ENCODE results near the gene CITED1. TPM values are rescaled to one million over a fixed set of nuclear protein-coding genes. Genes with fewer than 3 reads are reported as not detected.

Gene CITED1
- total RNA-seq, 1 donor from 2014 or later, result not detected

DNA sequence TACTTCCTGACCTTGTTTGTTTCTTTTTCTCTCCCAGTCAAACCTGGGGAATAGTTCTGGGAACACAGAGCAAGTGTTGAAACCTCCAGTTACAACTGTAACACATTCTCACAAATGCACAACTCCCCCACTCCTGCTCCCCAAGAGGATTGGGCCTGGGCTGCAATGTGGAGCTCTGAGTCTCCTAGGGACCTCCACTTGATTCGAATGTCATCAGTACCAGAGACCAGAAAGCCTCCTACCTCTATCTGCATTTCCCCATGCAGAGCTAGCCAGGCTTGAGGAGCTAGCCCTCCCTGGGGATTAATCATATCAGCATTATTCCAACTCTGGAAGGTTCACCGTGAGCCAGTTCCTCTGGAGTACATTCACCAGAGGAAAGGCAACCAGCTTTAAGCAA lies 41.7 kb upstream of the CITED1 start:
- TF ChIP-seq, protein P1, sequence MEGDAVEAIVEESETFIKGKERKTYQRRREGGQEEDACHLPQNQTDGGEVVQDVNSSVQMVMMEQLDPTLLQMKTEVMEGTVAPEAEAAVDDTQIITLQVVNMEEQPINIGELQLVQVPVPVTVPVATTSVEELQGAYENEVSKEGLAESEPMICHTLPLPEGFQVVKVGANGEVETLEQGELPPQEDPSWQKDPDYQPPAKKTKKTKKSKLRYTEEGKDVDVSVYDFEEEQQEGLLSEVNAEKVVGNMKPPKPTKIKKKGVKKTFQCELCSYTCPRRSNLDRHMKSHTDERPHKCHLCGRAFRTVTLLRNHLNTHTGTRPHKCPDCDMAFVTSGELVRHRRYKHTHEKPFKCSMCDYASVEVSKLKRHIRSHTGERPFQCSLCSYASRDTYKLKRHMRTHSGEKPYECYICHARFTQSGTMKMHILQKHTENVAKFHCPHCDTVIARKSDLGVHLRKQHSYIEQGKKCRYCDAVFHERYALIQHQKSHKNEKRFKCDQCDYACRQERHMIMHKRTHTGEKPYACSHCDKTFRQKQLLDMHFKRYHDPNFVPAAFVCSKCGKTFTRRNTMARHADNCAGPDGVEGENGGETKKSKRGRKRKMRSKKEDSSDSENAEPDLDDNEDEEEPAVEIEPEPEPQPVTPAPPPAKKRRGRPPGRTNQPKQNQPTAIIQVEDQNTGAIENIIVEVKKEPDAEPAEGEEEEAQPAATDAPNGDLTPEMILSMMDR (IDR thresholded peaks at IDR 0.05; ENCODE audit: insufficient read depth, low read length, poor library complexity, severe bottlenecking), result no peak
- H3K27me3 ChIP-seq (ENCODE audit: control insufficient read depth, insufficient read depth, low read length), result no peaks in the 10 kb centered on the region
- H3K36me3 ChIP-seq (ENCODE audit: control insufficient read depth, insufficient read depth, low read length), result no peaks in the 10 kb centered on the region
- no peak overlapping the region for H3K4me3 ChIP-seq (ENCODE audit: low read depth, low read length)
- DNase-seq (ENCODE audit: low read depth), result no peak

DNA sequence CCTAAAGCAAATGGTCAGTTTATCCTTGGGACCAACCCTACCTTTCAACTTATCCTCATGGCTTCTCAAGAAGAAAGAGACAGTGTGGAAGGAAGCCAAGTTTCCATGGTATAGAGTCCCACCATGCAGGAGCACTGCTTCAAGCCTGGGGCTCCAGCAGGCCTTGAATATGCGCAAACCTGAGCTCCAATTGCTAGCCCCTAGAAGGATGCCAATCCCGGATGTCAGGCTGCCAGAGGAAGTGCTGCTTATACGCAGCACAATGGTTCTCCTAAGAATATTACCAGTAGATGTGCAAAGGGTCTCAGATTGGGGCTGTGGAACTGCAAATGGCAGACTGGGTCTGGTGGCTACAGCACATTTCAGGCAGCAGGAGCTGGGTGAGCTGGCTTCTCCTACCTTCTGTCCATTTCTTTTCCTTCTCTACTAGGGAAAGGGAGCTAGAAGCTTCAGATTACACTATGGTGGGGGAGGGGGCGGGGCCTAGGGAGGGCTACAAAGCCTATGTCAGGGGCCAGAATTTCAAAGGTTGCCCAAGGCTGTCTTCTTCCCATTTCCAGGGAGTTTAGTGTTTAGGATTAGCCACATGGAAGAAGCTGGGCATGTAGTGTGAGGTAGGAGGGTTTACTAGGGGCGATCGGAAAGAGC lies 40.7 kb upstream of the CITED1 start:
- Histone ChIP-seq H3K27me3 (ENCODE audit: control insufficient read depth, insufficient read depth, low read length) (no peaks in the 10 kb centered on the region), H3K4me3 (ENCODE audit: low read depth, low read length) (no peak overlapping the region), H3K36me3 (ENCODE audit: control insufficient read depth, insufficient read depth, low read length) (no peaks in the 10 kb centered on the region)
- TF ChIP-seq, protein P1 (IDR thresholded peaks at IDR 0.05; ENCODE audit: insufficient read depth, low read length, poor library complexity, severe bottlenecking), result no peak
- DNase-seq (ENCODE audit: low read depth), result no peak

DNA sequence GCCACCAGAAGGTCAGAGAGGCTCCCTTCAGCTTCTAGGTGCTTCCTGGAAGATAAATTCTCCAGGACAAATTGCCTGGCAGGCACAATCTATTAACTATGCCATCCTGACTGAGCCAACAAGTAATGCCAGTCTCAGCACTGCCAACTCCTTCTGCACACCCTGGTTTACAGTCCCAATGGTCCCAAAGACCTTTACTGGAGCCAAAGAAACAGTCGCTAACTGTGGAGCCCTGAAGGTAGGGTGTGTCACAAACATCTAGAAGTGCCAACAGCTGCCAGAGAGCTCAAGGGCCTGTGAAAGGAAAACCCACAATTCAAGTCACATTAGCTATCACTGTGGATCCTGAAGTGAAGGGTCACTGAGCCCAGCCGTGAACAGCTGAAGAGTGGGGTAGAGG lies 34.9 kb upstream of the CITED1 start:
- H3K4me3 ChIP-seq (ENCODE audit: low read depth, low read length), result no peak overlapping the region
- no peaks in the 10 kb centered on the region for H3K27me3 ChIP-seq (ENCODE audit: control insufficient read depth, insufficient read depth, low read length)
- TF ChIP-seq, protein P1 (IDR thresholded peaks at IDR 0.05; ENCODE audit: insufficient read depth, low read length, poor library complexity, severe bottlenecking), result no peak
- H3K36me3 ChIP-seq (ENCODE audit: control insufficient read depth, insufficient read depth, low read length), result no peaks in the 10 kb centered on the region
- DNase-seq (ENCODE audit: low read depth), result no peak

DNA sequence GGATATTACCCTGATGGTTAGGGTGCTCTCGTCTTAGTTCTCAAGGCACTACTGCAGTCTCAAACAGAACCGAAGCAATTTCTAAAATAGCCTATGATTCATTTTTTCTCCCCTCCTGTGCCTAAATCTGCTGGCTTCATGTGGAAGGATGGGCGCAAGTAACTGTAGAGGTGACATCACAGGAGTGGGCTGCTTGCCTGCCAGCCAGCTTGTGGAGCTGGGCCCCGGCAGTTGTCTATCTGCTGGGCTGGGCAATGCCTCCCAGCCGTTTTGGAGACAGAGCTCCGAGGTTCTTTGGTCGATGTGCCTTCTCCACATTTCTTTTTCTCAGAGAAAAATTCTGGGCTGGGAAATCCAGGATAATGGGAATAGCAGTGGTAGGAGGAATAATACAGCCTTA lies 34.3 kb upstream of the CITED1 start:
- Histone ChIP-seq H3K4me3 (ENCODE audit: low read depth, low read length) (no peak overlapping the region), H3K27me3 (ENCODE audit: control insufficient read depth, insufficient read depth, low read length) (no peaks in the 10 kb centered on the region), H3K36me3 (ENCODE audit: control insufficient read depth, insufficient read depth, low read length) (no peaks in the 10 kb centered on the region)
- TF ChIP-seq, protein P1 (IDR thresholded peaks at IDR 0.05; ENCODE audit: insufficient read depth, low read length, poor library complexity, severe bottlenecking), result no peak
- DNase-seq (ENCODE audit: low read depth), result no peak

DNA sequence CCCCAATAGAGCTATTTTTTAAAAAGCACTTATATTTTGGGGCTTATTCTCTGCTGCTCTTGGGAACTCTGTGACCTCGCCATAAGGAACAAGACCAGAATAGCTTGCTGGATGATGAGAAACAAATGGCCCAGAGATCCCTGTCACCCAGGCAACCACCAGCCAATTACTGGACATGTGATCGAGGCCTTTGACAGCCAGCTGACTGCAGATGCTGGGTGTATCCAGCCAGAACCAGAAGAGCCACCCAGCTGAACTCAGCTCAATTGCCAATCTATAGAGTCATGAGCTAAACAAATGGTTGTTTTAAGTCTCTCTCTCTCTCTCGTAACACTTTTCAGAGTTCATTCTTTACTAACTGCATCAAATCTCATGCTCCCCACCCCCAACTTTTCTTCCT lies 24.4 kb upstream of the CITED1 start:
- no peak for DNase-seq (ENCODE audit: low read depth)
- no peaks in the 10 kb centered on the region for H3K36me3 ChIP-seq (ENCODE audit: control insufficient read depth, insufficient read depth, low read length)
- TF ChIP-seq, protein P1 (IDR thresholded peaks at IDR 0.05; ENCODE audit: insufficient read depth, low read length, poor library complexity, severe bottlenecking), result no peak
- no peak overlapping the region for H3K4me3 ChIP-seq (ENCODE audit: low read depth, low read length)
- H3K27me3 ChIP-seq (ENCODE audit: control insufficient read depth, insufficient read depth, low read length), result peaks cover 2% of the 10 kb centered on the region
